HL-60 (cell line): ENCODE data around the gene ZNF521.
"Not testable (repeated sequence)": the region's sequence is repeated elsewhere in the genome, so short reads cannot be mapped to it uniquely, and the experiment has no call there.

Source experiments
- DNase-seq, 2 experiments: peaks; one replicate each; pipeline ENCODE4 v3.0.0-alpha.2; 2010 to 2020; ENCODE audit warnings: low read depth in 1 of 2, low spot score in 1 of 2
- H3K27ac ChIP-seq: fragments of 250-450 bp; sonication (Bioruptor Pico); replicated peaks from 2 replicates; pipeline ENCODE4 v1.5.1; 2020; ENCODE audit warnings: mild to moderate bottlenecking, moderate library complexity
- H3K27me3 ChIP-seq: fragments of 250-450 bp; sonication (Bioruptor Pico); 2 replicates; pipeline ENCODE4 v1.5.1; 2021; ENCODE audit warnings: mild to moderate bottlenecking, moderate library complexity; ENCODE audit not compliant: insufficient read depth, poor library complexity, severe bottlenecking
- H3K4me3 ChIP-seq: replicated peaks from 2 replicates; pipeline ENCODE4 v1.5.1; 2011; ENCODE audit warnings: mild to moderate bottlenecking, control low read depth, low read length; ENCODE audit not compliant: insufficient read depth
- CTCF ChIP-seq: IDR thresholded peaks from one replicate; pipeline ENCODE4 v1.5.1; 2011; ENCODE audit warnings: low read length, control low read depth, inconsistent platforms; ENCODE audit not compliant: insufficient read depth
- GABPA ChIP-seq: IDR thresholded peaks from 2 replicates; pipeline ENCODE4 v1.6.1; 2012; ENCODE audit warnings: low read depth
- POLR2AphosphoS5 ChIP-seq: IDR thresholded peaks from 2 replicates; pipeline ENCODE4 v1.6.1; 2012; ENCODE audit warnings: low read depth
- REST ChIP-seq: IDR thresholded peaks from 2 replicates; pipeline ENCODE4 v1.6.1; 2012; ENCODE audit warnings: low read depth; ENCODE audit not compliant: insufficient replicate concordance
- SPI1 ChIP-seq: IDR thresholded peaks from 2 replicates; pipeline ENCODE4 v1.6.1; 2012; ENCODE audit warnings: low read depth, mild to moderate bottlenecking, borderline replicate concordance

ZNF521 gene

GRCh38 chr18:25038261-25038660 is 313.7 kb downstream of the ZNF521 start:
- no peak for DNase-seq
- Histone ChIP-seq H3K4me3 (no peak overlapping the region), H3K27ac (no peak overlapping the region), H3K27me3 (no peaks in the 10 kb centered on the region)
- TF ChIP-seq SPI1: no peak
- TF ChIP-seq GABPA: no peak
- TF ChIP-seq REST: no peak
- TF ChIP-seq POLR2AphosphoS5: no peak
- TF ChIP-seq CTCF: no peak

- TF ChIP-seq REST (no peak), GABPA (no peak), POLR2AphosphoS5 (no peak), SPI1 (no peak), CTCF (no peak)
- Histone ChIP-seq H3K27ac (no peak overlapping the region), H3K27me3 (no peaks in the 10 kb centered on the region), H3K4me3 (no peak overlapping the region)
- DNase-seq: no peak
Measured at GRCh38 chr18:25033747-25034471, 318.1 kb downstream of the ZNF521 start.

GRCh38 chr18:25033175-25033574 is 318.8 kb downstream of the ZNF521 start:
- H3K4me3 ChIP-seq, DNase-seq, H3K27me3 ChIP-seq, H3K27ac ChIP-seq: not testable (repeated sequence)

- H3K27ac ChIP-seq: no peak overlapping the region
- no peak for DNase-seq
- H3K27me3 ChIP-seq: no peaks in the 10 kb centered on the region
- TF ChIP-seq SPI1 (no peak), POLR2AphosphoS5 (no peak), CTCF (no peak), REST (no peak), GABPA (no peak)
- H3K4me3 ChIP-seq: no peak overlapping the region
Measured at GRCh38 chr18:25029802-25030201, 322.2 kb downstream of the ZNF521 start.
